H1 (cell line): Measurements from ENCODE around the gene WBP1. TPM values are rescaled to one million over a fixed set of nuclear protein-coding genes. Genes with fewer than 3 reads are reported as not detected.
A peak's percentile ranks its signal among the peaks of the same experiment; 100 is the strongest.

Experiments
- CBX8 ChIP-seq: fragments of 300-800, 300-1000 bp; sonication (generic); IDR thresholded peaks from 2 replicates; pipeline ENCODE4 v1.7.1; 2016; ENCODE audit warnings: low read depth, low read length, borderline replicate concordance
- CEBPB ChIP-seq: IDR thresholded peaks from 2 replicates; pipeline ENCODE4 v1.6.1; 2012; ENCODE audit warnings: low read depth, low read length
- CHD1 ChIP-seq: IDR thresholded peaks from 2 replicates; pipeline ENCODE4 v1.6.1; 2012; ENCODE audit warnings: low read depth, low read length, improper control_type of control experiment
- CTBP2 ChIP-seq: IDR thresholded peaks from 2 replicates; pipeline ENCODE4 v1.7.0; 2011; ENCODE audit warnings: borderline replicate concordance, mild to moderate bottlenecking, moderate library complexity, mixed read lengths, low read length; ENCODE audit not compliant: insufficient read depth, insufficient read length
- GTF2F1 ChIP-seq: IDR thresholded peaks from 2 replicates; pipeline ENCODE4 v1.6.1; 2012; ENCODE audit warnings: low read depth, low read length, improper control_type of control experiment, borderline replicate concordance
- HDAC6 ChIP-seq: IDR thresholded peaks from one replicate; pipeline ENCODE4 v1.7.1; 2012; ENCODE audit warnings: low read depth, mild to moderate bottlenecking, inconsistent platforms, low read length, moderate library complexity
- JUN ChIP-seq: IDR thresholded peaks from 2 replicates; pipeline ENCODE4 v1.6.1; 2011; ENCODE audit warnings: low read depth, mild to moderate bottlenecking, improper control_type of control experiment, low read length
- MAFK ChIP-seq: IDR thresholded peaks from 2 replicates; pipeline ENCODE4 v1.6.1; 2012; ENCODE audit warnings: low read depth, mild to moderate bottlenecking, improper control_type of control experiment, low read length
- PHF8 ChIP-seq: fragments of 200-600 bp; sonication (generic); conservative IDR thresholded peaks from 2 replicates; pipeline ENCODE4 v1.7.1; 2012; ENCODE audit warnings: low read depth, mild to moderate bottlenecking, inconsistent platforms, low read length, moderate library complexity
- POU5F1 ChIP-seq: IDR thresholded peaks from 2 replicates; pipeline ENCODE4 v1.6.1; 2011; ENCODE audit warnings: low read depth, mild to moderate bottlenecking, low read length, moderate library complexity
- RAD21 ChIP-seq, 2 experiments: IDR thresholded peaks in 1 of 2; conservative IDR thresholded peaks in 1 of 2; 2 replicates each; pipeline ENCODE4 v1.6.1; 2011; ENCODE audit warnings: low read depth in 2 of 2, low read length in 2 of 2, improper control_type of control experiment in 1 of 2, inconsistent platforms in 1 of 2, mild to moderate bottlenecking in 1 of 2, moderate library complexity in 1 of 2
- RBBP5 ChIP-seq: IDR thresholded peaks from 2 replicates; pipeline ENCODE4 v1.7.1; 2012; ENCODE audit warnings: low read depth, mild to moderate bottlenecking, inconsistent platforms, low read length, moderate library complexity, borderline replicate concordance
- RFX5 ChIP-seq: IDR thresholded peaks from 2 replicates; pipeline ENCODE4 v1.6.1; 2011; ENCODE audit warnings: low read depth, low read length, improper control_type of control experiment, borderline replicate concordance
- SAP30 ChIP-seq: fragments of 300-600 bp; sonication (generic); IDR thresholded peaks from 2 replicates; pipeline ENCODE4 v1.7.1; 2012; ENCODE audit warnings: low read length, moderate library complexity, mild to moderate bottlenecking, inconsistent platforms; ENCODE audit not compliant: insufficient read depth, insufficient replicate concordance
- SIRT6 ChIP-seq: IDR thresholded peaks from one replicate; pipeline ENCODE4 v1.7.1; 2012; ENCODE audit warnings: low read length, inconsistent platforms
- SP1 ChIP-seq: IDR thresholded peaks from 2 replicates; pipeline ENCODE4 v1.6.1; 2011; ENCODE audit warnings: low read depth, low read length
- TBP ChIP-seq: IDR thresholded peaks from 2 replicates; pipeline ENCODE4 v1.6.1; 2011; ENCODE audit warnings: low read depth, low read length, improper control_type of control experiment
- YY1 ChIP-seq: IDR thresholded peaks from 2 replicates; pipeline ENCODE4 v1.6.1; 2011; ENCODE audit warnings: low read depth, mild to moderate bottlenecking, low read length
- polyA plus RNA-seq, 7 experiments: library from polyadenylated mRNA; depleted of rRNA in 3 of 7; stranded (reverse) in 5 of 7; unstranded in 2 of 7; fragments of >200 nt in 5 of 7; fragments of 200-250 nt in 2 of 7; gene quantifications; 1 replicate in 5 of 7; 2 replicates in 1 of 7; 4 replicates in 1 of 7; pipeline versions ENCODE4 v1.2.1 to v1.2.3, GENCODE V29; 2011 to 2013; ENCODE audit warnings: missing spikeins in 2 of 7, mixed read lengths in 2 of 7
- total RNA-seq: library from RNA; stranded (reverse); fragmentation: NEBNext Ultra II Directional; extraction: Animal tissue kit (Norgen Biotek cat#: 25700); gene quantifications from 2 replicates; pipeline ENCODE4 v1.2.1, GENCODE V29; 2021
- TF ChIP-seq, protein P1 (sequence below): IDR thresholded peaks from 2 replicates; pipeline ENCODE4 v1.6.1; 2012; ENCODE audit warnings: inconsistent platforms
- TF ChIP-seq, protein P2 (sequence below): IDR thresholded peaks from 2 replicates; pipeline ENCODE4 v1.6.1; 2011; ENCODE audit warnings: low read depth, mild to moderate bottlenecking, low read length; ENCODE audit not compliant: insufficient read depth
- TF ChIP-seq, protein P3 (sequence below): IDR thresholded peaks from 2 replicates; pipeline ENCODE4 v1.6.1; 2012; ENCODE audit warnings: low read length, inconsistent platforms

WBP1 gene
- total and polyA plus RNA-seq, 2 of the 8 experiments (the other 6 are each of a cell fraction or from before 2014, with no cell fraction given), result 57.2 to 190 TPM

DNA sequence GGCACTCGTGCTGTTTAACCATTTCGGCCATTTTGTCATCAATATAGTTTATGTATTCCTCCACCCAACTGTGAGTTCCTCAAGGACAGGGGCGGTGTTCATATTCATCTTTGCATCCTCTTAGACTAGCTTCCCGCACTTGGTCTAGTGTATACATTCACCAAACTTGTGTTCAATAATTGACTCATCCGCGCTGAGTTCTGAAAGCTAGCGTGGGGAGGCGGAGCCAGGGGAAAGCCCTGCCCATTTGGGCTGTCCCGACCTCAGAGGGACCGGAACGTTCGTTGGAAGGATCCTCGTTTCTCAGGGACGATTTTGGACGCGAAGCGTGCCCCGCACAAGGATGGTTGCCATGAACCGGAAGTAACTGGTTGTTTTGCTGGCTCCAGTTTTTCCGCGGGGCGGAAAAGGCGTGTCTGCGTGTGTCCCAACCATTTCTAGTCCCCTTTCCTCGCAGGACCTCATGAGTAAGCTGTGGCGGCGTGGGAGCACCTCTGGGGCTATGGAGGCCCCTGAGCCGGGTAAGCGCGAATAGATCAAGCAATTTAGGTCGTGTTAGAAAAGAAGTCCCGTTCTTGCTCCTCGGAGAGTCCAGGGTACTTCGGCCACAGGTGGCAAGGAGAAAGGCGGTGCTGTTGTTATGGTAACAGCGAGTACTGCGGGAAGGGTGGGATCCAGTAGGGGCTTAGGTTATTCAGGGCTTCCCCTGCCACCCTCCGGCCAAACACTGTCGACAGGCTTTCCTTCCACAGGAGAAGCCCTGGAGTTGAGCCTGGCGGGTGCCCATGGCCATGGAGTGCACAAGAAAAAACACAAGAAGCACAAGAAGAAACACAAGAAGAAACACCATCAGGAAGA is 3.4 kb upstream of the WBP1 start, which contains the start of gene INO80B (continued):
- TF ChIP-seq RBBP5 (peak; percentile 31; the same call in 1 of the 2 replicates), JUN (no peak), TBP (peak; percentile 80), CEBPB (no peak), SIRT6 (no peak), SP1 (peak; percentile 92), RFX5 (no peak), RAD21 (IDR thresholded peaks at IDR 0.05 in 1 of 2, conservative IDR thresholded peaks at IDR 0.05 in 1 of 2; ENCODE audit: low read depth in 2 of 2, low read length in 2 of 2) (peak; percentile 12 to 21; a peak in 1 of 4 replicates), GTF2F1 (no peak), HDAC6 (no peak), POU5F1 (no peak), CTBP2 (no peak), SAP30 (peak; percentile 100), YY1 (peak; percentile 99), PHF8 (0 out of 2 replicates have a peak, but pooled peaks have one; percentile 30), MAFK (peak; percentile 21; the same call in 1 of the 2 replicates), CHD1 (no peak), CBX8 (no peak)
- TF ChIP-seq, protein P1, sequence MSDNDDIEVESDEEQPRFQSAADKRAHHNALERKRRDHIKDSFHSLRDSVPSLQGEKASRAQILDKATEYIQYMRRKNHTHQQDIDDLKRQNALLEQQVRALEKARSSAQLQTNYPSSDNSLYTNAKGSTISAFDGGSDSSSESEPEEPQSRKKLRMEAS, result peak; percentile 82
- TF ChIP-seq, protein P2, sequence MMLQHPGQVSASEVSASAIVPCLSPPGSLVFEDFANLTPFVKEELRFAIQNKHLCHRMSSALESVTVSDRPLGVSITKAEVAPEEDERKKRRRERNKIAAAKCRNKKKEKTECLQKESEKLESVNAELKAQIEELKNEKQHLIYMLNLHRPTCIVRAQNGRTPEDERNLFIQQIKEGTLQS, result no peak
- TF ChIP-seq, protein P3, sequence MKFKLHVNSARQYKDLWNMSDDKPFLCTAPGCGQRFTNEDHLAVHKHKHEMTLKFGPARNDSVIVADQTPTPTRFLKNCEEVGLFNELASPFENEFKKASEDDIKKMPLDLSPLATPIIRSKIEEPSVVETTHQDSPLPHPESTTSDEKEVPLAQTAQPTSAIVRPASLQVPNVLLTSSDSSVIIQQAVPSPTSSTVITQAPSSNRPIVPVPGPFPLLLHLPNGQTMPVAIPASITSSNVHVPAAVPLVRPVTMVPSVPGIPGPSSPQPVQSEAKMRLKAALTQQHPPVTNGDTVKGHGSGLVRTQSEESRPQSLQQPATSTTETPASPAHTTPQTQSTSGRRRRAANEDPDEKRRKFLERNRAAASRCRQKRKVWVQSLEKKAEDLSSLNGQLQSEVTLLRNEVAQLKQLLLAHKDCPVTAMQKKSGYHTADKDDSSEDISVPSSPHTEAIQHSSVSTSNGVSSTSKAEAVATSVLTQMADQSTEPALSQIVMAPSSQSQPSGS, result peak; percentile 82; the same call in 1 of the 2 replicates
